HG03135 (cell line): ENCODE data around the gene LDHD.
"Not testable (repeated sequence)": the region's sequence is repeated elsewhere in the genome, so short reads cannot be mapped to it uniquely, and the experiment has no call there.

Experiments
- ATAC-seq: cut with Tn5 transposase; IDR thresholded peaks from one replicate; pipeline ENCODE4 v1.9.1; 2021; ENCODE audit warnings: mild to moderate bottlenecking, moderate library complexity; ENCODE audit not compliant: unreplicated experiment

The LDHD gene

GRCh38 chr16:75116081-75116910 is at the start of gene LDHD:
Gene LDHD, minus strand, starts transcription at chr16:75116780. Its CDS starts 60 bp downstream, at chr16:75116720.
- ATAC-seq, result no peak

- ATAC-seq, result no peak
These were observed 43.8 kb upstream of the LDHD start for GRCh38 chr16:75160386-75160785.

- no peak for ATAC-seq
These were observed 36.1 kb upstream of the LDHD start for GRCh38 chr16:75152635-75153034.

- ATAC-seq, result no peak
These were observed 35.2 kb upstream of the LDHD start for GRCh38 chr16:75151798-75152197.

GRCh38 chr16:75148311-75149195 is 32.0 kb upstream of the LDHD start, which contains the start of gene ZFP1:
Gene ZFP1, plus strand, starts transcription at chr16:75148524. Its CDS starts 4,428 bp downstream, at chr16:75152952.
- peak; percentile 87 for ATAC-seq

- no peak for ATAC-seq
These were observed 31.4 kb upstream of the LDHD start for GRCh38 chr16:75147968-75148310.

GRCh38 chr16:75143941-75144340 is 27.4 kb upstream of the LDHD start:
- ATAC-seq, result no peak

- ATAC-seq, result no peak
These were observed 22.9 kb upstream of the LDHD start for GRCh38 chr16:75139498-75139897.

GRCh38 chr16:75138636-75139035 is 22.1 kb upstream of the LDHD start:
- ATAC-seq, result no peak

- ATAC-seq, result no peak
These were observed 21.7 kb upstream of the LDHD start for GRCh38 chr16:75138233-75138632.

GRCh38 chr16:75131081-75131480 is 14.5 kb upstream of the LDHD start:
- ATAC-seq, result no peak

GRCh38 chr16:75130150-75130771 is 13.7 kb upstream of the LDHD start:
- no peak for ATAC-seq

GRCh38 chr16:75129421-75130149 is 13.0 kb upstream of the LDHD start:
- not testable (repeated sequence) for ATAC-seq

GRCh38 chr16:75127713-75128415 is 11.3 kb upstream of the LDHD start:
- ATAC-seq, result no peak

- no peak for ATAC-seq
These were observed 6.0 kb upstream of the LDHD start for GRCh38 chr16:75122609-75123008.

- ATAC-seq, result no peak
These were observed 5.5 kb upstream of the LDHD start for GRCh38 chr16:75121949-75122568.

GRCh38 chr16:75120253-75120652 is 3.7 kb upstream of the LDHD start:
- ATAC-seq, result no peak

GRCh38 chr16:75118943-75119539 is 2.5 kb upstream of the LDHD start:
- no peak for ATAC-seq

- ATAC-seq, result no peak
These were observed 298 bp upstream of the LDHD start for GRCh38 chr16:75116911-75117245.
